ENCODE measurements around the gene ZNF804A. TPM values are rescaled to one million over a fixed set of nuclear protein-coding genes. Genes with fewer than 3 reads are reported as not detected.

The ZNF804A gene
- total RNA-seq, 2 experiments from 2014 or later, result not detected

DNA sequence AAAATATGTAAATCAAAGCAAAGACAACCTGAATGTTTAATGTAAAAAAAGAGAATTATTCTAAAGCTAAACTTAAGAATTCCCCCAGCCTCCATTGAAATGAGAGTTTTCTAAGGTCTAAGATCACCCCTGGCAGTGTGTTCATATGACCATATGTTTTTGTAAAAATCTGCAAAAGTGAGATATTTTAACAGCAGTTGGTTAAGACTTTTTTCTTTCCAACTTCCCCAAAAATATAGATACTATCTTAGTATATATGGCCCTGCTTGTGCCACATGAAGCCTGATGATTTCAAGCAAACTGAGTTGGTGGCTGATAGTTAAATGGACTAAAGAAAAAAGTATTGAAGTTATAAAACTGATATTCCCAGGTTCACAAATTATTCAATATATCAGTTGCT is 35.4 kb downstream of the ZNF804A start:
- DNase-seq, result no peak
- no peaks in the 10 kb centered on the region for H3K36me3 Mint-ChIP-seq (ENCODE audit: low read depth)
- no peak overlapping the region for H3K27ac Mint-ChIP-seq

DNA sequence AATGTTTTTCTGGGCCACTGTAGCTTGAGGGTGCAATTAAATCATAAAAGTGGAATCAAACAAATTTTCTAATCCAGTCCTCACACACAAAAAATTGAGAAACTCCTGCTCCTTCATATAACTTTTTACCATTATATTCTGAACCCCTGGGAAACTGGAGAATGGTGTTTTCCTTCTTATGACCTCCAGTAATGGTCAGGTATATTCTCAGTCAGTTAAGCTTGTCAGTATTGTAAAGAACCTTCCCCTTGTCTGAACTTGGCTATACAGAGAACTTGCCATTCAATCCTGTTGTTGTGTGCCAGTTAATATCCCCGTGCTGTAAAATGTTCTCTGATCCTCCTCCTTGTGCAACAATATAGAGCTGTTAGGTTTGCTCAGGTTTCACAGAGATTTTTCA is 39.5 kb downstream of the ZNF804A start:
- POLR2A ChIA-PET, result no interaction called here
- no peak overlapping the region for H3K4me3 Mint-ChIP-seq
- H3K4me1 Mint-ChIP-seq, result no peaks in the 10 kb centered on the region
- H3K27ac Mint-ChIP-seq, result no peak overlapping the region
- H3K27me3 Mint-ChIP-seq, result no peaks in the 10 kb centered on the region
- CTCF ChIA-PET, result no interaction called here
- H3K9me3 Mint-ChIP-seq, result no peaks in the 10 kb centered on the region
- no peaks in the 10 kb centered on the region for H3K36me3 Mint-ChIP-seq (ENCODE audit: low read depth)
- no peak for DNase-seq

More for the DNA sequence above, 35.4 kb downstream of the ZNF804A start:
- ChIA-PET POLR2A (no interaction called here), CTCF (no interaction called here)
- Mint-ChIP-seq H3K4me1 (no peaks in the 10 kb centered on the region), H3K4me3 (no peak overlapping the region), H3K9me3 (no peaks in the 10 kb centered on the region), H3K27me3 (no peaks in the 10 kb centered on the region)

DNA sequence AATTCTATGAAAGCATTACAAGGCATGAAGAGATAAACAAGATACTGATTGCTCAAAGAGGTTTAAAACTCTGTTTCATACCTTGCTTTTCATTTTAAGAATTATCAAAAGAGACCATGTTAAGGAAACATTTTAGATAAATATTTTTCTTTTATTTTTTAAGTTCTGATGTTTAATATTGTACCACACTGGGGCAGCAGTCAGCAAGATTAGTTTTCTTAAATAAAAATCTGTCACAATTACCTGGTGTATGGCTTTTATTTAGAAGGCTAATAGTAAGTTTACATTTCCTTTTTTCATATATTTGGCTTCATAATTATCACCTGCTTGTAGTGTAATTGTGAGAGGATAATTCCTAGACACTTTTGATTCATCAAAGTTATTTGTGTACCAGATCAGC is 46.4 kb downstream of the ZNF804A start:
- no peak for DNase-seq
- Mint-ChIP-seq H3K4me3 (no peak overlapping the region), H3K27ac (no peak overlapping the region), H3K27me3 (no peaks in the 10 kb centered on the region), H3K9me3 (no peaks in the 10 kb centered on the region), H3K4me1 (no peaks in the 10 kb centered on the region), H3K36me3 (ENCODE audit: low read depth) (no peaks in the 10 kb centered on the region)
- ChIA-PET CTCF (no interaction called here), POLR2A (no interaction called here)

DNA sequence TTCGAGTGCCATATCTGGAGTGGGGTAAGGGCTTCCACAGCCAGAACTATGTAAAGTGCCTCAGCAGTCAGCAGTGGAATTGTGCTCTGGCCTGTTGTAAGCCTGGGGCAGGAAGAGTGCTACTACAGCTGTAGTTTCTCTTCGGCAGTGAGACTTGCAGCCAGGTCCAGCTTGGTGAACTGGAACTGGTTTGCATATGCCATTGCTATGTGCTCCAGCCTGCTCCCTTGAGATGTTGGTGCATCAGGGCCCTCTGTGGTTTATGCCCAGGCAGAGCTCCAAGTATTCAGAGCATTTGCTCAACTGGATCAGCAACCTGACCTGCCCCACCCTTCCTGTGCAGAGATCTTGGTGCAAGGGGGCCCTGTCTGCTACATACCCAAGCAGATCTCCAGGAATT is 47.8 kb downstream of the ZNF804A start:
- ChIA-PET POLR2A (no interaction called here), CTCF (no interaction called here)
- Mint-ChIP-seq H3K27ac (no peak overlapping the region), H3K4me3 (no peak overlapping the region), H3K27me3 (no peaks in the 10 kb centered on the region), H3K4me1 (no peaks in the 10 kb centered on the region), H3K36me3 (ENCODE audit: low read depth) (no peaks in the 10 kb centered on the region), H3K9me3 (no peaks in the 10 kb centered on the region)
- DNase-seq, result no peak

DNA sequence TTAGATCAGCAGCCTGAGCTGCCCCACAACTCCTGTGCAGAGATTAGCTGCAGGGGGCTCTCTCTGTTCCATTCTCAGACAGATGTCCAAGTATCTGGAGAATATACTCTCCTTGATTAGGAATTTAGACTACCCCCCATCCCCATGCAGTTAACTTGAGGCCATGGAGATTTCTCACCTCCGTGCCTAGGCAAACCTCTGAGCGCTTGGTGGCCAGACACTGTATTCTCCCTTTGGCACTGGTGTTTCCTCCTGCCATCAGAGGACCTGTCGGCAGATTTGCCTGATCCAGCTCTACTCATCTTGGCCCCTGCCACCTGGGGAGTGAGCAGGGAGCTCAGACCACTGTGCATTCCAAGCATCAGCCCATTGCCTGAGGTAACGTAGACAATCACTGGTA is 48.3 kb downstream of the ZNF804A start:
- no peaks in the 10 kb centered on the region for H3K9me3 Mint-ChIP-seq
- H3K27me3 Mint-ChIP-seq, result no peaks in the 10 kb centered on the region
- no peak overlapping the region for H3K27ac Mint-ChIP-seq
- H3K4me3 Mint-ChIP-seq, result no peak overlapping the region
- POLR2A ChIA-PET, result no interaction called here
- H3K36me3 Mint-ChIP-seq (ENCODE audit: low read depth), result no peaks in the 10 kb centered on the region
- DNase-seq, result no peak
- H3K4me1 Mint-ChIP-seq, result no peaks in the 10 kb centered on the region
- CTCF ChIA-PET, result no interaction called here

DNA sequence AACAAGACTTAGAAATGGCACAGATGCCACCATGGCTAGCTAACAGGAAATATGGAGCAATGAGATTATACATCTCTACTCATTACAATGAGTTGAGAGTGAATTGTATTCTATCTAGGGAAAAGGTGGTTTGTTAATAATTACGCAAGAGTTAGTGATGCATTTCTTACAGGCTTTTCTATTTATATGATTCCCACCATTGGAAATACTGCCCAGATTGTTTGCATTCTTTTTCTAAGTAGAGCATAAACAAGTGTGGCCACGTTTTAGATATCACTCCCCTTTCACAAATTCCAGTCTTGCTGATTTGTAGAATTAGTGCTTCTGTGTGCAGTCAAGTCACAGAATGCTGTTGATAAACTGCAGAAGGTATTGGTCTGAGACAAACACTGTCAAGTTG is 56.6 kb downstream of the ZNF804A start:
- H3K4me1 Mint-ChIP-seq, result no peaks in the 10 kb centered on the region

DNA sequence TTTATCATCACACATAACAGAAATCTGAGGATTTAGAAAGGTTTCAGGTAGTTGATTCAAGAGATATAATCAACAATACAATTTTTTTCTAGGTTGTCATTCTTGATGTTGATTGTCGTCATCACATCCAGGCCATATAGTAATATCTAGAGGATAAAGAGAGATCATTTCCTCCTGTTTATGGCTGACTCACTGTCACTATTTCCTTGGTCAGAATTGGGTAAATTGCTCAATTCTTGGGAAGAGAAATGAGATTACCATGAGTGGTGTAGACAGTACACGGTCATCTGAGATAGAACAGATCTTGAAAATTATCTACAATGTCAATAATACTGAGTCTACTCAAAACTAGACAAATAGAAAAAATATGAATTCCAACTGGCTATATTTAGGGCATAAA is 78.8 kb downstream of the ZNF804A start:
- POLR2A ChIA-PET, result no interaction called here
- Mint-ChIP-seq H3K27me3 (no peaks in the 10 kb centered on the region), H3K36me3 (ENCODE audit: low read depth) (no peaks in the 10 kb centered on the region), H3K27ac (no peak overlapping the region), H3K4me1 (no peaks in the 10 kb centered on the region), H3K9me3 (no peaks in the 10 kb centered on the region), H3K4me3 (no peak overlapping the region)
- no peak for DNase-seq
- CTCF ChIA-PET, result no interaction called here

More for the DNA sequence above, 56.6 kb downstream of the ZNF804A start:
- CTCF ChIA-PET, result no interaction called here
- Mint-ChIP-seq H3K27me3 (no peaks in the 10 kb centered on the region), H3K4me3 (no peak overlapping the region), H3K36me3 (ENCODE audit: low read depth) (no peaks in the 10 kb centered on the region), H3K27ac (no peak overlapping the region), H3K9me3 (no peaks in the 10 kb centered on the region)
- no peak for DNase-seq
- POLR2A ChIA-PET, result no interaction called here

DNA sequence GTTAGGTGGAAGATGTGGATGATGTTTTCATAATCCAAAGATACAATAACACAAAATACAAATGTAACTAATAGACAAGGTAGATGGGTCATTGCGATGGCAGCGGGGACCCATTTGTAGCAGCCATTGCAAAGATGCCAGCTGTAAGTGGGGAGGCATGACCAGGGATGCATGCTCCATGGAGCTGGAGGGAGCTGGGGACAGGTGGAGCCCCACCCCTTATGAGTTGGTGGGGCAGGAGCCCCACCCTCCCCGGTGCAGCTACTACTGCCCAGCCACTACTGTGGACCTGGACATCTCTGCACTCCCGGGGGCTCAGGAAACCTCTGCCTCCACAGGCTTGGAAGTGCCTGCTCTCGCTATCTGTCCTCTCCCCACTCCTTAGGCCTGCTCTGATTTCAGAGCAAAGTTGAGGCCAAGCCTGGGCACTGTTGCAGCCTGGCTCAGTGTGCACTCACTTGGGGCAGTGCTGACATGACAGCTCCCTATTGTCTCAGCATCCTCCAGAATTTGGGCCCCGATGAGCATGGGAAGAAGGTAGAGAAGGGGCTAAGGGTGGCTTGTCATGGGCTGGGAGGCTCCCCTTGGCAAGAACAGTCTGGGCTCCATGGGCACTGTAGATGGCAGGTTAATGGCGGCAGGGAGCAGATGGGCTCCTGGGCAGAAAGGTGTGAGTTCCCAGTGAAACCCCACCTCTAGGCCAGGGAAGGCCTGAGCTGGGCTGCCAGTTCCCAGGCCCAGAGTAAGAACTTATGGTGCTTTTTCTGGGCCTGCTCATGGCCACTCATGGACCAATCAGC is 81.1 kb downstream of the ZNF804A start:
- ChIA-PET POLR2A (no interaction called here), CTCF (interaction anchor here (1.2 kb wide), 1 partner anchor 10 kb away, joined by 3 read pairs; no protein-coding TSS in a partner anchor)
- Mint-ChIP-seq H3K4me3 (no peak overlapping the region), H3K9me3 (no peaks in the 10 kb centered on the region), H3K4me1 (no peaks in the 10 kb centered on the region), H3K27me3 (no peaks in the 10 kb centered on the region), H3K27ac (no peak overlapping the region), H3K36me3 (ENCODE audit: low read depth) (no peaks in the 10 kb centered on the region)
- no peak for DNase-seq

DNA sequence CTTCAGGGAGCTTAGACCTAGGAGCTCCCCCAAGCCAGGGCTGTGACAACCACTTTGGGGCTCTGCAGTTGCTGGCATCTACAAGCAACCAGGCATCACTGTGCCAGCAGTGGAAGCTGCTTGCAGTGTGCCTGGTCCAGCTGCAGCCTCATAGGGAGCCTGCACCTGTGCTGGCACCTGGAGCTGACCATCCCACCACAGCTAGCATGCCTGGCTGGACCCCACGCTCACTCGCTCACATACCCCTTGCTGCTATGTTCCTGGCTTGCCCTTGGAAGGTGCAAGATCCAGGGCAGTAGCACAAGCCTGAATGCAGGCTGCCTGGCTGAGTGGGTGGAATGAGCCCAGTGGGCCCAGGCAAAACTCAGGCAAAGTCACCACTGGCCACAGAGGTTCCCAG is 82.5 kb downstream of the ZNF804A start:
- Mint-ChIP-seq H3K4me3 (no peak overlapping the region), H3K9me3 (no peaks in the 10 kb centered on the region), H3K36me3 (ENCODE audit: low read depth) (no peaks in the 10 kb centered on the region), H3K4me1 (no peaks in the 10 kb centered on the region), H3K27ac (no peak overlapping the region), H3K27me3 (no peaks in the 10 kb centered on the region)
- DNase-seq, result no peak
- CTCF ChIA-PET, result interaction anchor here (1.2 kb wide), 1 partner anchor 8 kb away, joined by 3 read pairs; no protein-coding TSS in a partner anchor
- POLR2A ChIA-PET, result no interaction called here

DNA sequence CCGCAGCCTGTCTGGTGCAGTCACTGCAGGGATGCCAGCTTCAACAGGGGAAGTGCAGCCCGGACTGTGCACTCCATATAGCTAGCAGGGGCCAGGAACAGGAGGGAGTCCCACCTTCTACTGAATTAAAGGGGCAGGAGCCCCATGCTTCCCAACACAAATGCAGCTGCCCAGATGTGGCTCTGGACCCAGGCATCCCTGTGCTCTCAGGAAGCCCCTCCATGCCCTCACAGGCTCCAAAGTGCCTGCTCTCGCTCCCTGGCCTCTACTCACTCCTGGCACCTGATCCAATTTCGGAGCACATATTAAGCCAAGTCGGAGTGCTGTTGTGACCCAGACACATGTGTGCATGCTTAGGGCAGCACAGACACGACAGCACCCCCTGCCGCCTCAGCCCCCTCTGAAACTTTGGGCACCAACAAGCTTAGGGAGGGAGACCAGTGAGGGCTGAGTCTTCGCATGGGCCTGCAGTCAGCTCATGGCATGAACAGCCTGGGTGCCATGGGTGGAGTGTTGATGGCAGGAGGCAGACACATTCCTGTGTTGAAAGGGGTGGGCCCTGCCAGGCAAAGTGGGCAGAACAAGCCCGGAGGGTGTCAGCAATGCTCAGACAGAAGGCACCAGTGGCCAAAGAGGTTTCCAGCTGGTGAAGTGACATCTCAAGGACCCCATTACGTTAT is 83.5 kb downstream of the ZNF804A start:
- CTCF ChIA-PET, result no interaction called here
- DNase-seq, result no peak
- H3K4me1 Mint-ChIP-seq, result no peaks in the 10 kb centered on the region
- no peak overlapping the region for H3K4me3 Mint-ChIP-seq
- POLR2A ChIA-PET, result no interaction called here
- H3K36me3 Mint-ChIP-seq (ENCODE audit: low read depth), result no peaks in the 10 kb centered on the region
- no peaks in the 10 kb centered on the region for H3K27me3 Mint-ChIP-seq
- no peak overlapping the region for H3K27ac Mint-ChIP-seq
- H3K9me3 Mint-ChIP-seq, result no peaks in the 10 kb centered on the region

DNA sequence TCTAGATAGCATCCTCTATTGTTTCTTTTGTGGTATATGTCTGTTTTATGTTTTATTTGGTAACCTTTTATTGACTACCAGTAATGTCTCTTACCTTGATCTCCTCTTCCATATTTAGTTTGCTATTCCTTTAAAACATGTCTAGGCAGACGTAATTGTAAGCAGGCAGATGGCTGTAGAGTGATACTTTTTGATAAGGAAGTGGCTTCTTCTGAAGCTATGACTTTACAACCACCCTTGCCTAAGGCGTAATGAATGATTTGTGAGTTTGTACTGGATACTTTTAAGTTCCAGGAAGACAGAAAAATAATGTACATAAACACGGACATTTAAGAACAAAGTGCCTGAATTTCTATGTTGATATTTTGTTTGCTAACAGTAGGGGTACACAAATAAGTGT is 85.6 kb downstream of the ZNF804A start:
- Mint-ChIP-seq H3K4me1 (no peaks in the 10 kb centered on the region), H3K4me3 (no peak overlapping the region), H3K27ac (no peak overlapping the region), H3K36me3 (ENCODE audit: low read depth) (no peaks in the 10 kb centered on the region), H3K27me3 (no peaks in the 10 kb centered on the region), H3K9me3 (no peaks in the 10 kb centered on the region)
- CTCF ChIA-PET, result no interaction called here
- POLR2A ChIA-PET, result no interaction called here
- DNase-seq, result no peak

DNA sequence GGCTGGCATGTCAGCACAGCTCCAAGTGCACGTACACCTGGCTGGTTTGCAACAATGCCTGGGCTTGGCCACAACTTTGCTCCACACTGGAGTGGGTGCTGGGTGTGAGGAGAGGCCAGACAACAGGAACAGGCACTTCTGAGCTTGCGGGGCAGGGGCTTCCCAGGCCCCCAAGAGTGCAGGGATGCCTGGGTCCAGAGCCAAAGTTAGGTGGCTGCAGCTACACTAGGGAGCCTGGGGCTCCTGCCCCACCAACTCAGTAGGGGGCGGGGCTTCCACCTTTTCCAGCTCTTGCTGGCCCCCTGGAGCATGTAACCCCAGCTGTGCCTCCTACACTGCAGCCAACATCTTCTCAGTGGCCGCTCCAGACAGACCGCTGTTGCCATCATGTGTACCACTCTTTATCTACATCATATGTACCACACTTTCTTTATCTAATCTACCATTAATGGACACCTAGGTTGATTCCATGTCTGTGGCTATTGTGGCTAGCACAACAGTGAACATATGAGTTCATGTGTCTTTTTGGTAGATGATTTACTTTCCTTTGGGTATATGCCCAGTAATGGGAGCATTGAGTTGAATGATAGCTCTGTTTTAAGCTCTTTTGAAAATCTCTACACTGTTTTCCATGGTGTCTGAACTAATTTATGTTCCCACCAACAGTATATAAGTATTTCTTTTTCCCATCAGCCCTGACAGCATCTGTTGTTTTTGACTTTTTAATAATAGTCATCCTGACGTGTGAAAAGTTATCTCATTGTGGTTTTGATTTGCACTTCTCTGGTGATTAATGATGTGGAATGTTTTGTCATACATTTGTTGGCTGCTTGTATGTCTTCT is 87.9 kb downstream of the ZNF804A start:
- H3K4me1 Mint-ChIP-seq, result no peaks in the 10 kb centered on the region
- no peaks in the 10 kb centered on the region for H3K27me3 Mint-ChIP-seq
- no peak overlapping the region for H3K27ac Mint-ChIP-seq
- no peak overlapping the region for H3K4me3 Mint-ChIP-seq
- no peaks in the 10 kb centered on the region for H3K9me3 Mint-ChIP-seq
- no peaks in the 10 kb centered on the region for H3K36me3 Mint-ChIP-seq (ENCODE audit: low read depth)
- DNase-seq, result no peak
- CTCF ChIA-PET, result interaction anchor here (0.5 to 0.8 kb wide), 2 partner anchors 26 to 99 kb away, joined by 3 to 4 read pairs; no protein-coding TSS in a partner anchor
- POLR2A ChIA-PET, result no interaction called here

DNA sequence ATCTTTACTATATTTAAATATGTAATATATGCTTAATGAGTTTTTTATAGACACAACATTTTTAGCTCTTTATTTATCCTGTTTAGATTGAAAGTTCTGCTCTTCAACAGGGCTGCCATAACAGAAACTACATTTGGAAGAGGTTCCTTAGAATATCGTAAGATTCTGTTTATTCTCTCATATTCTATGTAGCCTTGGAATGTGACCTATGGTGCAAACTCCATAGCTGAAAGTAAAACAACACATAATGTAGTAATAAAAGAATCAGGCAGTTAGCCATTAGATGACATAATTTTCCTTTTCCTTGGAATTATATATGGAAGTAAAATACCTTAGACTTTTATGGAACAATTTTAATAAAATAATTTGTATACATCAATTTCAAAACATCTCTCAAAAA is 91.3 kb downstream of the ZNF804A start:
- Mint-ChIP-seq H3K27ac (no peak overlapping the region), H3K9me3 (no peaks in the 10 kb centered on the region), H3K4me1 (no peaks in the 10 kb centered on the region), H3K27me3 (no peaks in the 10 kb centered on the region), H3K36me3 (ENCODE audit: low read depth) (no peaks in the 10 kb centered on the region), H3K4me3 (no peak overlapping the region)
- ChIA-PET CTCF (interaction anchor here (0.6 to 1.0 kb wide), 2 partner anchors 10 to 384 kb away, joined by 3 read pairs; no protein-coding TSS in a partner anchor), POLR2A (no interaction called here)
- DNase-seq, result no peak

All from activated CD4-positive, alpha-beta T cell treated with anti-CD3 and anti-CD28 coated beads, Interleukin-2, amount 10 ng/mL, durations not matched to agents 7 days and 5 days (primary cell).